Muscle layer of colon (tissue), 2 donors: ENCODE measurements around the gene SPN.
"Not testable (repeated sequence)": the region's sequence is repeated elsewhere in the genome, so short reads cannot be mapped to it uniquely, and the experiment has no call there.

Experiments
- H3K27ac ChIP-seq: one replicate; pipeline ENCODE4 v1.7.0; 2013; ENCODE audit warnings: low read depth, mild to moderate bottlenecking, low read length, moderate library complexity
- H3K27me3 ChIP-seq, 2 donors: one replicate each; pipeline ENCODE4 v1.7.0; 2013; ENCODE audit warnings: low read length in 2 of 2, mild to moderate bottlenecking in 2 of 2; ENCODE audit not compliant: insufficient read depth in 2 of 2, control insufficient read depth in 1 of 2
- H3K36me3 ChIP-seq: one replicate; pipeline ENCODE4 v1.7.0; 2013; ENCODE audit warnings: mild to moderate bottlenecking, low read length; ENCODE audit not compliant: insufficient read depth
- H3K4me1 ChIP-seq: one replicate; pipeline ENCODE4 v1.7.0; 2013; ENCODE audit warnings: mild to moderate bottlenecking, low read length; ENCODE audit not compliant: insufficient read depth
- H3K4me3 ChIP-seq, 2 donors: one replicate each; pipeline ENCODE4 v1.7.0; 2013; ENCODE audit warnings: low read length in 2 of 2, low read depth in 1 of 2, mild to moderate bottlenecking in 1 of 2, moderate library complexity in 1 of 2
- H3K9ac ChIP-seq: one replicate; pipeline ENCODE4 v1.7.0; 2013; ENCODE audit warnings: low read length
- H3K9me3 ChIP-seq: one replicate; pipeline ENCODE4 v1.7.0; 2013; ENCODE audit warnings: mild to moderate bottlenecking, low read length
- donor health status: abdominal sarcoma.
- donor health status: Adenocarcinoma of cecum.

The SPN gene

GRCh38 chr16:29663016-29663806 is at the start of gene SPN:
SPN (plus strand) TSS chr16:29663247; CDS start chr16:29663729, 482 bp downstream.
- Histone ChIP-seq H3K27me3 (no peaks in the 10 kb centered on the region), H3K4me3 (no peak within 1 kb of the TSS), H3K36me3 (no peaks in the 10 kb centered on the region), H3K9me3 (no peaks in the 10 kb centered on the region), H3K27ac (no peak within 1 kb of the TSS), H3K4me1 (peaks cover 12% of the 10 kb centered on the region), H3K9ac (no peak within 1 kb of the TSS)

GRCh38 chr16:29613307-29614057 is 49.6 kb upstream of the SPN start:
- Histone ChIP-seq H3K27ac (peak overlapping the region; percentile 63), H3K4me3 (peak overlapping the region; percentile 45 to 61)
- not testable (repeated sequence) for H3K36me3 ChIP-seq, H3K9ac ChIP-seq, H3K9me3 ChIP-seq, H3K4me1 ChIP-seq, H3K27me3 ChIP-seq

GRCh38 chr16:29614691-29615314 is 48.2 kb upstream of the SPN start:
- H3K27me3 ChIP-seq, H3K9me3 ChIP-seq, H3K4me1 ChIP-seq, H3K4me3 ChIP-seq, H3K36me3 ChIP-seq, H3K9ac ChIP-seq, H3K27ac ChIP-seq: not testable (repeated sequence)

GRCh38 chr16:29616127-29616526 is 46.9 kb upstream of the SPN start:
- not testable (repeated sequence) for H3K27ac ChIP-seq, H3K27me3 ChIP-seq, H3K4me3 ChIP-seq, H3K9ac ChIP-seq, H3K9me3 ChIP-seq, H3K4me1 ChIP-seq, H3K36me3 ChIP-seq

- H3K9me3 ChIP-seq, H3K4me3 ChIP-seq, H3K4me1 ChIP-seq, H3K9ac ChIP-seq, H3K27me3 ChIP-seq, H3K36me3 ChIP-seq, H3K27ac ChIP-seq: not testable (repeated sequence)
These were observed 42.5 kb upstream of the SPN start for GRCh38 chr16:29620591-29620990.

- H3K4me1 ChIP-seq, H3K9ac ChIP-seq, H3K27ac ChIP-seq, H3K4me3 ChIP-seq, H3K9me3 ChIP-seq, H3K36me3 ChIP-seq, H3K27me3 ChIP-seq: not testable (repeated sequence)
These were observed 40.3 kb upstream of the SPN start for GRCh38 chr16:29622738-29623137.

- H3K4me3 ChIP-seq, H3K36me3 ChIP-seq, H3K4me1 ChIP-seq, H3K27ac ChIP-seq, H3K9ac ChIP-seq, H3K9me3 ChIP-seq, H3K27me3 ChIP-seq: not testable (repeated sequence)
These were observed 39.8 kb upstream of the SPN start for GRCh38 chr16:29623253-29623652.

GRCh38 chr16:29625114-29625513 is 37.9 kb upstream of the SPN start:
- not testable (repeated sequence) for H3K9me3 ChIP-seq, H3K36me3 ChIP-seq, H3K4me1 ChIP-seq, H3K9ac ChIP-seq, H3K27ac ChIP-seq, H3K27me3 ChIP-seq, H3K4me3 ChIP-seq

- H3K9ac ChIP-seq, H3K36me3 ChIP-seq, H3K9me3 ChIP-seq, H3K27me3 ChIP-seq, H3K4me1 ChIP-seq, H3K27ac ChIP-seq, H3K4me3 ChIP-seq: not testable (repeated sequence)
These were observed 36.2 kb upstream of the SPN start for GRCh38 chr16:29626778-29627331.

GRCh38 chr16:29627661-29628075 is 35.4 kb upstream of the SPN start:
- H3K4me1 ChIP-seq, H3K9me3 ChIP-seq, H3K27me3 ChIP-seq, H3K9ac ChIP-seq, H3K27ac ChIP-seq, H3K36me3 ChIP-seq, H3K4me3 ChIP-seq: not testable (repeated sequence)

- not testable (repeated sequence) for H3K9ac ChIP-seq, H3K27me3 ChIP-seq, H3K9me3 ChIP-seq, H3K36me3 ChIP-seq, H3K27ac ChIP-seq, H3K4me1 ChIP-seq, H3K4me3 ChIP-seq
These were observed 34.3 kb upstream of the SPN start for GRCh38 chr16:29628707-29629106.
